HPDE6-E6E7 (cell line): ENCODE measurements around the gene PLEKHB2.
"Not testable (repeated sequence)": the region's sequence is repeated elsewhere in the genome, so short reads cannot be mapped to it uniquely, and the experiment has no call there.

Experiments
- DNase-seq: peaks from one replicate; pipeline ENCODE4 v3.0.0; 2011; ENCODE audit warnings: missing footprints; ENCODE audit errors: extremely low spot score

The PLEKHB2 gene

GRCh38 chr2:131143803-131144202, 38.7 kb downstream of the PLEKHB2 start:
- DNase-seq = no peak

- DNase-seq = no peak
Measured at GRCh38 chr2:131145040-131145439, 39.9 kb downstream of the PLEKHB2 start.

GRCh38 chr2:131146231-131146630, 41.1 kb downstream of the PLEKHB2 start:
- no peak for DNase-seq

GRCh38 chr2:131146749-131147148, 41.6 kb downstream of the PLEKHB2 start:
- no peak for DNase-seq

GRCh38 chr2:131148426-131148825, 43.3 kb downstream of the PLEKHB2 start:
- no peak for DNase-seq

GRCh38 chr2:131150109-131150508, 45.0 kb downstream of the PLEKHB2 start:
- not testable (repeated sequence) for DNase-seq

- DNase-seq = no peak
Measured at GRCh38 chr2:131151398-131151797, 46.3 kb downstream of the PLEKHB2 start.

- no peak for DNase-seq
Measured at GRCh38 chr2:131152074-131152473, 46.9 kb downstream of the PLEKHB2 start.

- no peak for DNase-seq
Measured at GRCh38 chr2:131153529-131153928, 48.4 kb downstream of the PLEKHB2 start.

GRCh38 chr2:131154071-131154531, 49.0 kb downstream of the PLEKHB2 start:
- DNase-seq = peak; percentile 88

- DNase-seq = no peak
Measured at GRCh38 chr2:131154647-131155046, 49.5 kb downstream of the PLEKHB2 start.

GRCh38 chr2:131155208-131155855, 50.2 kb downstream of the PLEKHB2 start:
- no peak for DNase-seq

- DNase-seq = no peak
Measured at GRCh38 chr2:131156452-131157149, 51.5 kb downstream of the PLEKHB2 start.

- DNase-seq = not testable (repeated sequence)
Measured at GRCh38 chr2:131165562-131165961, 60.4 kb downstream of the PLEKHB2 start.

- no peak for DNase-seq
Measured at GRCh38 chr2:131168538-131168937, 63.4 kb downstream of the PLEKHB2 start.

- not testable (repeated sequence) for DNase-seq
Measured at GRCh38 chr2:131178050-131178449, 72.9 kb downstream of the PLEKHB2 start.

GRCh38 chr2:131178721-131179418, 73.7 kb downstream of the PLEKHB2 start:
- DNase-seq = not testable (repeated sequence)

GRCh38 chr2:131181451-131181850, 76.3 kb downstream of the PLEKHB2 start:
- DNase-seq = not testable (repeated sequence)

- not testable (repeated sequence) for DNase-seq
Measured at GRCh38 chr2:131193421-131193820, 88.3 kb downstream of the PLEKHB2 start.

GRCh38 chr2:131196186-131196585, 91.0 kb downstream of the PLEKHB2 start:
- not testable (repeated sequence) for DNase-seq
